ENCODE results near the gene IFITM2.
"Not testable (repeated sequence)": the region's sequence is repeated elsewhere in the genome, so short reads cannot be mapped to it uniquely, and the experiment has no call there.

The IFITM2 gene

DNA sequence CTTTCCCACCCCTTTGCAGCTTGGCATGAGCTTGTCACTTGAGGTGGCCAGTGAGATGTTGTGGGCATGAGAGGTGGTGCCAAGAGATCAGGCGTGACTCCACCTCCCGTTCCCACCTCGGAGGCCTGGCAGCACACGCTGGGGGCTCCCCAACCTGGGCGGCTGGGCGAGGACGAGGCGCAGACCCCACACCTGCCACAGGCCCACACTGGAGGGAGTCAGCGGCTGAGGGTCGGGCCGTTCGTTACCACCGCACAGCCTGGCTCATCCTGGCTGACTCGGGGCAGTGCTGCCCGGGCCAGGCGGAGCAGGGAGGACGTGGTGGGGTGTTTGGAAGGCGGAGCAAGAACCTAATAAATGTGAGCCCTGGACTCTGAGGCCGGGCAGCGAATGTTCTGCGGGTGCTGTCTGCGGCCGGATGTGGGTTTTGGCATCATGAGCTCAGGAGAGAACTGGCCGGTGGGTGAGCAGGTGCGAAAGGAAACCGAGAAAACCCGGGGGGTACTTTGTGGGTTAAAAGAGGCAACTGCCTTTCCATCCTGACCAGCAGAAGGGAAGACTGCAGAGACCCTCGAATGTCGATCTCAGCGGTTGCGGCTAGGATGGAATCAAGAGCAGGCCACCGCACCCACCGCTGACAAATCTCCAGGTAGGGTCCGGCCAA is 23.2 kb downstream of the IFITM2 start:
- Histone ChIP-seq H3K9me3 (ENCODE audit: control insufficient read depth, low read length) (peaks cover 10% of the 10 kb centered on the region), H3K36me3 (ENCODE audit: control insufficient read depth, insufficient read depth, low read length) (no peaks in the 10 kb centered on the region), H3K4me1 (ENCODE audit: control insufficient read depth, insufficient read depth, low read length, poor library complexity, severe bottlenecking) (peaks cover 18% of the 10 kb centered on the region), H3K4me3 (ENCODE audit: extremely low read depth, insufficient read depth, low read length, poor library complexity, severe bottlenecking) (no peak overlapping the region), H3K27ac (ENCODE audit: low read depth, low read length, severe bottlenecking) (no peak overlapping the region)
- 84 to 89% methylated on average over 24 to 34 of the region's 34 CpGs for WGBS, 2 experiments (ENCODE audit: insufficient coverage in 2 of 2)

DNA sequence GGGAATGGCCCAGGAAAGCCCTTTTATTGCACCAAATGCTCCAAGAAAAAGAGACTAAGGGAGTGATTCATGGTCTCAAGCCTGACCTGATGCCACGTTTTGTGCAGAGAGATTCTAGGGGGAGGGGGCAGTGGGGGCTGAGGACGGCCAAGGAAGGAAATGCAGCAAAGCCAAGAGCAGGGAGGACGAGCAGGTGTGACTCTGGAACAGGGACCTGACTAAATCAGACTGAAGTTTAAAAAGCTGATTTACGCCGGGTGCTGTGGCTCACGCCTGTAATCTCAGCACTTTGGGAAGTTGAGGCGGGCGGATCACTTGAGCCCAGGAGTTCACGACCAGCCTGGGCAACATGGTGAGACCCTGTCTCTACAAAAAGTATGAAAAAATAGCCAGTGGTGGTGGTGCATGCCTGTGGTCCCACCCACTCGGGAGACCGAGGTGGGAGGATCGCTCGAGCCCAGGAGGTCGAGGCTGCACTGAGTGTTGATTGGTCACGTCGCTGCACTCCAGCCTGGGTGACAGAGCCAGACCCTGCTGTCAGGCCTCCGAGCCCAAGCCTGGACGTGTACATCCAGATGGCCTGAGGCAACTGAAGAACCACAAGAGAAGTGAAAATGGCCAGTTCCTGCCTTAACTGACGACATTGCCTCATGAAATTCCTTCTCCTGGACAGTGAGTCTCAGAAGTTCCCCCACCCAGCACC is 23.9 kb downstream of the IFITM2 start:
- 90 to 92% methylated on average over 16 to 18 of the region's 19 CpGs for WGBS, 2 experiments (ENCODE audit: insufficient coverage in 2 of 2)
- H3K27ac ChIP-seq (ENCODE audit: low read depth, low read length, severe bottlenecking): no peak overlapping the region
- H3K4me3 ChIP-seq (ENCODE audit: extremely low read depth, insufficient read depth, low read length, poor library complexity, severe bottlenecking): no peak overlapping the region
- H3K36me3 ChIP-seq (ENCODE audit: control insufficient read depth, insufficient read depth, low read length): no peaks in the 10 kb centered on the region
- peaks cover 10% of the 10 kb centered on the region for H3K9me3 ChIP-seq (ENCODE audit: control insufficient read depth, low read length)
- H3K4me1 ChIP-seq (ENCODE audit: control insufficient read depth, insufficient read depth, low read length, poor library complexity, severe bottlenecking): peaks cover 18% of the 10 kb centered on the region

DNA sequence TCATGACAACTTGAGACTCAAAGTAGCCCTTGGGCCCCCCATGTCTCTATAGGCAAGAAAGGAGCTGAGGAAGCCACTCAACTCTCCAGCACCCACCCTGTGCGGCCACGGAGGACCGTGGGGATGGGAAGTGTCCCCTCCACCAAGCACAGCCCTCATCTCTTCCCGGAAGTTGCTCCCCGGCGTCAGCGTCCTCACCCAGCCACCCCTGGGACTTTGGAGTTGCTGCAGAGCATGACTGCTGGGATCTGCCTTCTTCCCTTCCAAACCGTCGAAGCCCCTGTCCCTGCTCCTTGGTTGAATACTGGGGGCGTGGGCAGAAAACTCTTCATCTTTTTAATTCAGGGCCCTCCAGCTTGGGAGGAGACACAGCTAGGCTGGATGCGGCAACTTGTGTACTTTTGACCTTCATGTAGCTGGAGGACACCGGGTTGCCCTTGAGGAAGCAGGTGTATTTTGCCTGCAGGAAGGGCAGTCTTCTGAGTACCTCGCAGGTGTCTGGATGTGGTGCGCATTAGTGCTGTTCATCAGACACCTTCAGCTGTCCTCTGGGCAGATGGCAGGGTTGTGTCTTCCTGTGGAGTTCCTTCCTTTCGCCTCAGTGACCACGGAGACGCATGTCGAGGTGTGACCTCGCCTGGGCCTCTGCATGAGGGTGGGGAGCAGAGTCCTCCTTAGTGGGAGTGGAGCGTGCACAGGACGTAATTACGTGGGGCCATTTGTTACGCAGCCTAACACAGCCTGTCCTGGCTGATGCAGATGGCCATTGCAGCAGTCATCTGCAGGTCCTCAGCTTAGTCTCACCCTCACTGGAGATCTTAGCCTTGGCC is 25.2 kb downstream of the IFITM2 start:
- no peak overlapping the region for H3K4me3 ChIP-seq (ENCODE audit: extremely low read depth, insufficient read depth, low read length, poor library complexity, severe bottlenecking)
- 96 to 98% methylated on average over 22 to 23 of the region's 23 CpGs for WGBS, 2 experiments (ENCODE audit: insufficient coverage in 2 of 2)
- H3K27ac ChIP-seq (ENCODE audit: low read depth, low read length, severe bottlenecking): no peak overlapping the region
- H3K4me1 ChIP-seq (ENCODE audit: control insufficient read depth, insufficient read depth, low read length, poor library complexity, severe bottlenecking): peaks cover 11% of the 10 kb centered on the region
- H3K9me3 ChIP-seq (ENCODE audit: control insufficient read depth, low read length): peaks cover 10% of the 10 kb centered on the region
- H3K36me3 ChIP-seq (ENCODE audit: control insufficient read depth, insufficient read depth, low read length): no peaks in the 10 kb centered on the region

DNA sequence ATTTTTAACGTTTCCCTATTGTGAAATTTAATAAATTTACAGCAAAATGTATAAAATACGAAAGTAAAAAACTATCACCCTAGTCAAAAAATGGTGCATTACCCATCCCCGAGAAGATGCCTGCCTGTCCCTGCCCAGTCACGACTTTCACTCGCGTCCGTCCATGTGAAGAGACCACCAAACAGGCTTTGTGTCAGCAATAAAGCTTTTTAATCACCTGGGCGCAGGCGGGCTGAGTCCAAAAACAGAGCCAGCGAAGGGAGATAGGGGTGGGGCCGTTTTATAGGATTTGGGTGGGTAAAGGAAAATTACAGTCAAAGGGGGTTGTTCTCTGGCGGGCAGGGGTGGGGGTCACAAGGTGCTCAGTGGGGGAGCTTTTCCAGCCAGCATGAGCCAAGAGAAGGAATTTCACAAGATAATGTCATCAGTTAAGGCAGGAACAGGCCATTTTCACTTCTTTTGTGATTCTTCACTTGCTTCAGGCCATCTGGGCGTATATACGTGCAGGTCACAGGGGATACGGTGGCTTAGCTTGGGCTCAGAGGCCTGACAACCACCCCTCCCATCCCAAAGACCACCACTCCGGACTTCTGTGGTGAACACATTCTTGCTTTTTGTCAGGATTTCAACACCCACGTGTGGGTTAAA is 26.1 kb downstream of the IFITM2 start:
- not testable (repeated sequence) for H3K4me3 ChIP-seq (ENCODE audit: extremely low read depth, insufficient read depth, low read length, poor library complexity, severe bottlenecking); H3K27ac ChIP-seq (ENCODE audit: low read depth, low read length, severe bottlenecking); H3K36me3 ChIP-seq (ENCODE audit: control insufficient read depth, insufficient read depth, low read length); H3K9me3 ChIP-seq (ENCODE audit: control insufficient read depth, low read length)
- 56 to 59% methylated on average over 13 of the region's 17 CpGs for whole genome bisulfite sequencing, 2 experiments (ENCODE audit: insufficient coverage in 2 of 2)
- peaks cover 11% of the 10 kb centered on the region for H3K4me1 ChIP-seq (ENCODE audit: control insufficient read depth, insufficient read depth, low read length, poor library complexity, severe bottlenecking)

DNA sequence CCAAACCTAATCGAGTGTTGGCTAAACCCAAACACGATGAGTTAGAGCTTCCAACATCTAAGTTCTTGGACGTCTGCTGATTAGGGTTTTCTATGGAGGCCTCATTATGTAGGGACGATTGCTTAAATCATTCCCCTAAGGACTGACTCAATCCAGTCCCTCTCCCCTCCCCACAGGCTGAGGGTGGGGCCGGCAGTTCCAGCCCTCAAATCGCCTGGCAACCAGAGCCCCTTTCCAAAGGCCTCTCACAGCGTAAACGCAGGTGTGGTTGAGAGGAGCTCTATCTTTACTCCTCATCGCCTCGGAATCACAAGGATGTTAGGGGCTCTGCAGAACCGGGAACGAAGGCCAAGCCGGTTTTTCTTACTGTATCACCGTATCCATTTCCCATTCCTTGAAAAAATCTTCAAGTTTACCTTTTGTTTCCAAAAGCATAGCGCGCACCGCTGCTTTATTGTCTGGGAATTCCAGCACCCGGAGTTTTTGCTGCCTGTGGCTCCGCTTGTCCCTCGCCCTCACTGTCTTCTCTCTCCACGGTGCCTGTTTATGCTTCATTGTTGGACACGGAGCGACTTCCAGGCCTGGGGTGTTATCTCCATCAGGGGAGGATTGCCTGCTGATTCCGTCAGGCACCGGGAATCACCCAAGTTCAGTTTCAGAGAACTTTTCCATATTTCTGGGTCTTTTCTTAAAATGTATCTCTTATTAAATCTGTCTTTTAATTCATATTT is 26.8 kb downstream of the IFITM2 start:
- peaks cover 11% of the 10 kb centered on the region for H3K4me1 ChIP-seq (ENCODE audit: control insufficient read depth, insufficient read depth, low read length, poor library complexity, severe bottlenecking)
- no peaks in the 10 kb centered on the region for H3K36me3 ChIP-seq (ENCODE audit: control insufficient read depth, insufficient read depth, low read length)
- WGBS, 2 experiments (ENCODE audit: insufficient coverage in 2 of 2): 11 to 16% methylated on average over 18 to 20 of the region's 25 CpGs
- peaks cover 10% of the 10 kb centered on the region for H3K9me3 ChIP-seq (ENCODE audit: control insufficient read depth, low read length)
- H3K4me3 ChIP-seq (ENCODE audit: extremely low read depth, insufficient read depth, low read length, poor library complexity, severe bottlenecking): no peak overlapping the region
- peak overlapping the region; percentile 51 for H3K27ac ChIP-seq (ENCODE audit: low read depth, low read length, severe bottlenecking)

DNA sequence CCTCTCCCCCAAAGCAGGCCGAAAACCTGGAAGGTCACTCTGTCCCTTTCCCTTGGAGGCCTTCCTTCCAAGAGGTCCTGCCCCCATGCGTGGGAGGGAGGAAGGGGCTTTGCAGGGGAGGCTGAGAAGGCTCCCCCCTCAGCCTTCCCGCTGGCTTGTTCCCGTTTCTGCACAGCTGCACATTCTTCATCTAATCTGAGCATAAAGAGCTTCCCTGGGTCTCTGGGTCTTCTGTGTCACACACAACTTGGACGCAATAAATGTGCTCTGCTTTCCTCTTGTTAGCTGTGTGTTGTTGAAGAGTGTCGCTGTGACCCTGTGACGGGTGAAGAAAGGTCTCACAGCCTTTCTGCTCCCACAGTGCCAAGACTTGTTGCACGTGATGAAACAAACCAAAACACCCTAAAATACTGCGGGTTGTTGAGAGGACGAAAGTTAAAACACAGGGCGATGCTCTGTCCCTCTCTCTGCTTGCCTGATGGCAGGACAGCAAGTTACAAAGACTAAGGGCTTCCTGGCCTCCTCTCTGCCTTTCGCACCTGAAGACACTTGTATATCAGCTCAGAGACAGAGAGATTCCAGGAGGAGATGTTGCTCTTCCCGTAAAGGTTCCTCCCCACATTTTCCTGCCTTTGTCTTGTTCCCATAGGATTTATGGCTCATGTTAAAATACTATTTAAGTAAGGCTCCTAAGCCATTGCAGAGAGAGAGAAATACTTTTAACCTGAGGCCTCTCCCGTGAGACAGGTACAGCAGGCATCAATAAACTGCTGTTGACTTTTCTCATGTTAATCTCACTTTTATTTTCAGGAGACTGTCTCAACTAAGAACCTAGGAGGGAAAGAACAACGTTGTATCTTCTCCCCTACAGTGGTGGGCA is 28.4 kb downstream of the IFITM2 start:
- Histone ChIP-seq H3K9me3 (ENCODE audit: control insufficient read depth, low read length) (peaks cover 10% of the 10 kb centered on the region), H3K27ac (ENCODE audit: low read depth, low read length, severe bottlenecking) (peak overlapping the region; percentile 73), H3K4me3 (ENCODE audit: extremely low read depth, insufficient read depth, low read length, poor library complexity, severe bottlenecking) (no peak overlapping the region), H3K36me3 (ENCODE audit: control insufficient read depth, insufficient read depth, low read length) (no peaks in the 10 kb centered on the region), H3K4me1 (ENCODE audit: control insufficient read depth, insufficient read depth, low read length, poor library complexity, severe bottlenecking) (peaks cover 11% of the 10 kb centered on the region)
- WGBS, 2 experiments (ENCODE audit: insufficient coverage in 2 of 2): 64 to 82% methylated on average over 5 to 6 of the region's 15 CpGs

DNA sequence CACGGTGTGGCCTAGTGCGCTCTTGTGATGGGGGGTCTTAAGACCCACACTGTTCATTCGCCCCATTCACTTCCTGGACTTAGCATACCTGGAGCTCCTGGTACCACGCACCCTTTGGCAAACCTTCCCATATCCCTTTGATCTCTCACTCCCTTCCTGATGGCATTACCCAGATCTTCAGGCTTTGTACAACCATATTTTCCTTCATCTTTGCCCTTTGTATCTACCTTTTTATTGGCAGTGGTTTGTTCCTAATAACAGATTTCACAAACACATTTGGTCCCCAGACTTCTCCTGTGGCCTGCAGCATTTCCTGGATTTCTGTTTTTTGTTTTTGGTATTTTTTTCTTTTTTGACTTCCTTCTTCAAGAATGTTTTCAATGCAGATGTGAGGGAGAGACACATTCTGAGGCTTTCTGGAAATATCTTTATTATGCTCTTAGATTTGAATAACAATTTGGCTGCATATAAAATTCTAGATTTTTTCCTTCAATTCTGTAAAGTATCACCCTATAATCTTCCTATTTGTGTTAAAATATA is 29.1 kb downstream of the IFITM2 start:
- 80 to 82% methylated on average over 1 to 4 of the region's 4 CpGs for WGBS, 2 experiments (ENCODE audit: insufficient coverage in 2 of 2)
- Histone ChIP-seq H3K27ac (ENCODE audit: low read depth, low read length, severe bottlenecking) (no peak overlapping the region), H3K4me1 (ENCODE audit: control insufficient read depth, insufficient read depth, low read length, poor library complexity, severe bottlenecking) (peaks cover 11% of the 10 kb centered on the region), H3K4me3 (ENCODE audit: extremely low read depth, insufficient read depth, low read length, poor library complexity, severe bottlenecking) (no peak overlapping the region), H3K36me3 (ENCODE audit: control insufficient read depth, insufficient read depth, low read length) (no peaks in the 10 kb centered on the region), H3K9me3 (ENCODE audit: control insufficient read depth, low read length) (peaks cover 10% of the 10 kb centered on the region)

DNA sequence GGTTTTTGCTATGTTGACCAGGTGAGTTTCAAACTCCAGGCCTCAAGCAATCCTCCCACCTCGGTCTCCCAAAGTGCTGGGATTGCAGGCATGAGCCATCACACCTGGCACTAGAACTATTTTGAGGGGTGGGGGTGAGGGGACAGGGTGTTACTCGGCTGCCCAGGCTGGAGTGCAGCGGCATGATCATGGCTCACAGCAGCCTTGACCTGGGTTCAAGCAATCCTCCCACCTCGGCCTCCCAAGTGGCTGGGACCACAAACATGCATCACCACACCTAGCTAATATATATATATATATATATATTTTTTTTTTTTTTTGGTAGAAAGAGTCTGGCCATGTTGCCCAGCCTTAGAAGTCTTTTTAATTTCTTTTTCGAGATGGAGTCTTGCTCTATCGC is 30.1 kb downstream of the IFITM2 start:
- Histone ChIP-seq H3K4me1 (ENCODE audit: control insufficient read depth, insufficient read depth, low read length, poor library complexity, severe bottlenecking) (peaks cover 11% of the 10 kb centered on the region), H3K4me3 (ENCODE audit: extremely low read depth, insufficient read depth, low read length, poor library complexity, severe bottlenecking) (no peak overlapping the region), H3K9me3 (ENCODE audit: control insufficient read depth, low read length) (peaks cover 7% of the 10 kb centered on the region), H3K36me3 (ENCODE audit: control insufficient read depth, insufficient read depth, low read length) (no peaks in the 10 kb centered on the region), H3K27ac (ENCODE audit: low read depth, low read length, severe bottlenecking) (no peak overlapping the region)
- WGBS, 2 experiments (ENCODE audit: insufficient coverage in 2 of 2): 96 to 97% methylated on average over 2 to 3 of the region's 6 CpGs

DNA sequence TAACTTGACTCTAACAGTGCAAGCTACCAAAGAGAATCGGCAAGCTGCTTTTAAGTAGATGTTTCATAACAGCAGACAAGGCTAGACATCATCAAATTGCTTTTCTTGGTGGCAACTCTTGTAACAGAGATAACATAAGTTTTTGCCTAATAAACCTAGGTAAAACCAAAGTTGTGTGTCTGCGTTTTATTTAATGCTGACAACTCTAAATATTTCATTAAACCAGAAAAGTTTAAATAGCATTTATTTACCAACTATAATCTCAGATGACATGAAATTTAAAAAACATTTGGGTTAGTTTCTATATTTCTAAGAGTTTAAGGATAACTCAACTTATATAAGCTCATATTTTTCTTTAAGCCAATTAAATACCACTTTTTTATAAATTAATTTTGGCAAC is 32.3 kb downstream of the IFITM2 start:
- Histone ChIP-seq H3K27ac (ENCODE audit: low read depth, low read length, severe bottlenecking) (no peak overlapping the region), H3K36me3 (ENCODE audit: control insufficient read depth, insufficient read depth, low read length) (no peaks in the 10 kb centered on the region), H3K4me3 (ENCODE audit: extremely low read depth, insufficient read depth, low read length, poor library complexity, severe bottlenecking) (no peak overlapping the region), H3K4me1 (ENCODE audit: control insufficient read depth, insufficient read depth, low read length, poor library complexity, severe bottlenecking) (peaks cover 2% of the 10 kb centered on the region), H3K9me3 (ENCODE audit: control insufficient read depth, low read length) (no peaks in the 10 kb centered on the region)
- 100% methylated on average over 1 of the region's 2 CpGs for WGBS, 2 experiments (ENCODE audit: insufficient coverage in 2 of 2)

All from mesodermal cell (in vitro differentiated cells).